Vagina (tissue), 2 donors: ENCODE data around the gene PGM1.

Experiments used
- POLR2A ChIP-seq, 2 donors: fragments of 450-650 bp; IDR thresholded peaks; one replicate each; pipeline ENCODE4 v1.6.1; 2017; ENCODE audit warnings: antibody characterized with exemption in 2 of 2, mild to moderate bottlenecking in 2 of 2, moderate library complexity in 2 of 2
- POLR2AphosphoS5 ChIP-seq, 2 donors: sonication (generic); formaldehyde crosslinking; IDR thresholded peaks; one replicate each; pipeline ENCODE4 v1.9.0; 2017; ENCODE audit warnings: antibody characterized with exemption in 2 of 2, mild to moderate bottlenecking in 2 of 2, low read depth in 1 of 2; ENCODE audit not compliant: insufficient read depth in 1 of 2
- TF ChIP-seq, protein P1 (sequence below), 3 experiments: fragments of 450-650 bp in 2 of 3; fragments of 200-600 bp in 1 of 3; sonication (generic) in 1 of 3; IDR thresholded peaks; one replicate each; pipeline ENCODE4 v1.5.1; 2017 to 2019; ENCODE audit warnings: antibody characterized with exemption in 3 of 3, mild to moderate bottlenecking in 2 of 3, moderate library complexity in 2 of 3

- TF ChIP-seq, protein P1, sequence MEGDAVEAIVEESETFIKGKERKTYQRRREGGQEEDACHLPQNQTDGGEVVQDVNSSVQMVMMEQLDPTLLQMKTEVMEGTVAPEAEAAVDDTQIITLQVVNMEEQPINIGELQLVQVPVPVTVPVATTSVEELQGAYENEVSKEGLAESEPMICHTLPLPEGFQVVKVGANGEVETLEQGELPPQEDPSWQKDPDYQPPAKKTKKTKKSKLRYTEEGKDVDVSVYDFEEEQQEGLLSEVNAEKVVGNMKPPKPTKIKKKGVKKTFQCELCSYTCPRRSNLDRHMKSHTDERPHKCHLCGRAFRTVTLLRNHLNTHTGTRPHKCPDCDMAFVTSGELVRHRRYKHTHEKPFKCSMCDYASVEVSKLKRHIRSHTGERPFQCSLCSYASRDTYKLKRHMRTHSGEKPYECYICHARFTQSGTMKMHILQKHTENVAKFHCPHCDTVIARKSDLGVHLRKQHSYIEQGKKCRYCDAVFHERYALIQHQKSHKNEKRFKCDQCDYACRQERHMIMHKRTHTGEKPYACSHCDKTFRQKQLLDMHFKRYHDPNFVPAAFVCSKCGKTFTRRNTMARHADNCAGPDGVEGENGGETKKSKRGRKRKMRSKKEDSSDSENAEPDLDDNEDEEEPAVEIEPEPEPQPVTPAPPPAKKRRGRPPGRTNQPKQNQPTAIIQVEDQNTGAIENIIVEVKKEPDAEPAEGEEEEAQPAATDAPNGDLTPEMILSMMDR (IDR thresholded peaks at IDR 0.05): no peak
- TF ChIP-seq POLR2A (IDR thresholded peaks at IDR 0.05) (no peak), POLR2AphosphoS5 (IDR thresholded peaks at IDR 0.05; ENCODE audit: insufficient read depth in 1 of 2, low read depth in 1 of 2) (no peak)
Measured at GRCh38 chr1:63645317-63645716, 52.1 kb downstream of the PGM1 start.
